Activated naive CD8-positive, alpha-beta T cell treated with anti-CD3 and anti-CD28 coated beads, Interleukin-2, amount 10 ng/mL, durations not matched to agents 7 days and 5 days (primary cell): Measurements from ENCODE around the gene KCP. TPM values are rescaled to one million over a fixed set of nuclear protein-coding genes. Genes with fewer than 3 reads are reported as not detected.

Experiments
- ATAC-seq: fragments of 150-1000 bp; cut with Tn5 transposase; one replicate; pipeline ENCODE4 v1.10.0; 2021; ENCODE audit warnings: low read depth, moderate library complexity
- POLR2A ChIA-PET: fragments of 350-600 bp; sonication (Branson Sonifier 250); formaldehyde crosslinking; loops from one replicate; lab custom pipeline; 2021; ENCODE audit warnings: antibody characterized with exemption; lab: Charles Lee
- DNase-seq: peaks from one replicate; pipeline ENCODE4 v3.0.0; 2021
- H3K27ac Mint-ChIP-seq: one replicate; pipeline ENCODE4 v1.8.0; 2022; ENCODE audit warnings: mild to moderate bottlenecking, mixed read lengths
- H3K27me3 Mint-ChIP-seq: one replicate; pipeline ENCODE4 v1.8.0; 2022; ENCODE audit warnings: mild to moderate bottlenecking, moderate library complexity, mixed read lengths
- H3K36me3 Mint-ChIP-seq: one replicate; pipeline ENCODE4 v1.8.0; 2021; ENCODE audit warnings: mild to moderate bottlenecking, mixed read lengths
- H3K4me1 Mint-ChIP-seq: one replicate; pipeline ENCODE4 v1.8.0; 2021; ENCODE audit warnings: mixed read lengths
- H3K4me3 Mint-ChIP-seq: one replicate; pipeline ENCODE4 v1.8.0; 2022; ENCODE audit warnings: mild to moderate bottlenecking, moderate library complexity, mixed read lengths
- H3K9me3 Mint-ChIP-seq: one replicate; pipeline ENCODE4 v1.8.0; 2021; ENCODE audit warnings: mixed read lengths
- total RNA-seq, 2 experiments: library from RNA; stranded (reverse); gene quantifications; one replicate each; pipeline ENCODE4 v1.2.3, GENCODE V29; 2021

The KCP gene
- total RNA-seq, 2 experiments from 2014 or later: 0.57 to 0.69 TPM

DNA sequence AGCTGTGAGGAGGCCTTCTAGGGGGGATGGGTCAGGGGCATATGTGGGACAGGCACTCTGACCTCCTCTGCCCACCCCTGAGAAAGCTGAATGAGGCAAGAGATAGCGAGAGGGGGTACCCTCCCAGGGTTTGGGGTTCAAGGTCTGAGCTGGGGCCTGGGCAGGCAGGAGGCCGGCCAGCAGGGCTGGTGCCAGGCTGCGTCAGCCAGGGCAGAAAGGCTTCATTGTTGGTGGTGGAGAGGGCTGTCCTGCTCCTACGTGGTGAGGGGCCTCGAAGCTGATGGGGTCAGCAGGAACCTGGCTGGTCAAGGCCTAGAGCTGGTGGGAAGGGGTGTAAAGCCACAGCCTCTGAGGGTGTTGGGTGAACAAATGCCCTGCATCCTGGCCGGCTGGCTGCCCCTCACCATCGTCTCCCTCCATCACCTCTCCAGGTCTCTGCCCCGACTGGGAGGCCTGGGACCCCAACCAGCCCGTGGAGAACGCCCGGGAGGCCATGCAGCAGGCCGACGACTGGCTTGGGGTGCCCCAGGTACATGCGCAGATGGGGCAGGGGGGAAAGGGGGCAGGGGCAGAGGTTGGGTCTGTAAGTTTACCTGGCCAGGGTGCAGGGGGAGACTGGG, 73.7 kb downstream of the KCP start:
- DNase-seq (peak; percentile 25), ATAC-seq (no peak)
- no peaks in the 10 kb centered on the region for H3K4me1 Mint-ChIP-seq
- no peaks in the 10 kb centered on the region for H3K36me3 Mint-ChIP-seq
- POLR2A ChIA-PET: no interaction called here
- no peak overlapping the region for H3K27ac Mint-ChIP-seq
- H3K27me3 Mint-ChIP-seq: peaks cover 5% of the 10 kb centered on the region
- H3K4me3 Mint-ChIP-seq: no peak overlapping the region
- H3K9me3 Mint-ChIP-seq: no peaks in the 10 kb centered on the region

DNA sequence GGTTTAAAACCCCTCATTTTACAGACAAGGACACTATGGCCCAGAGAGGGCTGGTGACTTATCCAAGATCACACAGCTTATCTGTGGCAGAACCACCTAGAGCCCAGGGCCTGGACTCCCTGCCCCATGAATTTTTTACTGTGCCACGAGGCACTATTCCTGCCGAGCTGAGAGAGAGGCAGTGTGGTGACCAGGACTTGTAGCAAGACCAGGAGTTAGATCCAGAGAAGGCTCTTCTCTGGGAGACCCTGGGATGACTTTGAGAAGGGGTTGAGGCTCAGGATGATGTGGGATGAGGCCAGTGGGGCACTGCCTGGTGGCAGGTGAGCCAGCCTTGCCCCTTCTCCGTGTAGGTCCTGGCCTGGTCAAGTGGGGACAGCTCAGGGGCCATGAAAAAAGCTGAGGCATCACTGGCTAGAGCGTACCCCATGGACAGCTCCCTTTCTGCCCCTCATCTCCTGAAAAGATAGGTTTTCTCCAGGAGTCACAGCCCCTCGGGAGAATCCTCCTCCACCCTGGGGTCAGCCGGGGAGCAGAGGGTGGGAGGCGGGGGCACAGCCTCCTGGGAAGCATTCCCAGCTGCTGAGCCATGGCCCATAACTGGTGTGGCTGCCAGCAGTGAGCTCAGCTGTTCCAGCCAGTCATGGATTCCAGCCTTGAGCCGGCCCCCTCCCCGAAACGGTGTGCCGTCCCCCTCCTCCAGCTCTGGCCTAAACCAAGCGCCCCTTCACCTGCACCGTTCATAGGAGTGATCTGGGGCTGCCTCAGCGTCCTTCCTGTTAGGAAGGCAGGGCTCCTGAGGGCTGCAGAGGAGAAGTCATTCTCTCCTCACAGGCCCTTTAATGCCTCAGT, 74.5 kb downstream of the KCP start:
- H3K27ac Mint-ChIP-seq: no peak overlapping the region
- ATAC-seq: no peak
- H3K9me3 Mint-ChIP-seq: no peaks in the 10 kb centered on the region
- no peak overlapping the region for H3K4me3 Mint-ChIP-seq
- POLR2A ChIA-PET: no interaction called here
- peaks cover 12% of the 10 kb centered on the region for H3K27me3 Mint-ChIP-seq
- peaks cover 2% of the 10 kb centered on the region for H3K4me1 Mint-ChIP-seq
- H3K36me3 Mint-ChIP-seq: no peaks in the 10 kb centered on the region
- DNase-seq: no peak

DNA sequence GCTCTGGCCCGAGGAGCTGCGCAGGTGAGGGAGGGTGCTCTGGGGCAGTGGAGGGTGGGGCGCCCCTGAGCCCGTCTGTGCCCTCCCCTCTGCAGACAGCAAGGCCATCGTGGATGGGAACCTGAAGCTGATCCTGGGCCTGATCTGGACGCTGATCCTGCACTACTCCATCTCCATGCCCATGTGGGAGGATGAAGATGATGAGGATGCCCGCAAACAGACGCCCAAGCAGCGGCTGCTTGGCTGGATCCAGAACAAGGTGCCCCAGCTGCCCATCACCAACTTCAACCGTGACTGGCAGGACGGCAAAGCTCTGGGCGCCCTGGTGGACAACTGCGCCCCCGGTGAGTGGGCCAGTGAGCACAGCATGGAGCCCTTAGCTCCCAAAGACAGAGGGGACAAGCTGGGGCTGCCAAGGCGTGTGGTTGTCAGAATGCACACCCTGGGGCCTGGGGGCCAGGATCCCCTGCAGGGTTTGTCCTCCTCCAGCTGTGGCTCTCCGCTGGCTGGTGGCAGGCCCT, 75.2 kb downstream of the KCP start:
- no peaks in the 10 kb centered on the region for H3K9me3 Mint-ChIP-seq
- H3K4me3 Mint-ChIP-seq: no peak overlapping the region
- no peak overlapping the region for H3K27ac Mint-ChIP-seq
- peaks cover 18% of the 10 kb centered on the region for H3K27me3 Mint-ChIP-seq
- DNase-seq (no peak), ATAC-seq (no peak)
- H3K4me1 Mint-ChIP-seq: peaks cover 6% of the 10 kb centered on the region
- no peaks in the 10 kb centered on the region for H3K36me3 Mint-ChIP-seq
- POLR2A ChIA-PET: no interaction called here

DNA sequence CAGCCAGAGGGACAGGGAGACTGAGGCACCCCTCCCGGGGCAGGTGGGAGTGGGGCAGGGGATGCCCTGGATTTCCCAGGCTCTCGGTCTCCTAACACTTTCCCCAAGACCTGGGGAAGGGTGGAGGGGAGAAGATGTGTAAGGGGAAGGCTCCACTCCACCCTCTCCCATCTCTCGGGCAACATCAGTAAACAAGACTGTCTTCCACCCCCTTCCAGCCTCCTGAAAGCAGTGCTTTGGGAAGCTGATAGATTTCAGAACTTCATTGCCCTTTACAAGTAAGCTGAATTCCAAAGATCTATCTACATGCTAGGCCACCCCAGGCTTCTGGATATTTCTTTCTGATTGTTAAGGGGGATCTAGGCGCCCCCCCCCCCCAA, 76.6 kb downstream of the KCP start:
- no peak for ATAC-seq
- POLR2A ChIA-PET: interaction anchor here (1.3 kb wide), 1 partner anchor 29 kb away, joined by 3 read pairs; the partner anchor contains the start of gene ATP6V1F
- H3K4me3 Mint-ChIP-seq: no peak overlapping the region

DNA sequence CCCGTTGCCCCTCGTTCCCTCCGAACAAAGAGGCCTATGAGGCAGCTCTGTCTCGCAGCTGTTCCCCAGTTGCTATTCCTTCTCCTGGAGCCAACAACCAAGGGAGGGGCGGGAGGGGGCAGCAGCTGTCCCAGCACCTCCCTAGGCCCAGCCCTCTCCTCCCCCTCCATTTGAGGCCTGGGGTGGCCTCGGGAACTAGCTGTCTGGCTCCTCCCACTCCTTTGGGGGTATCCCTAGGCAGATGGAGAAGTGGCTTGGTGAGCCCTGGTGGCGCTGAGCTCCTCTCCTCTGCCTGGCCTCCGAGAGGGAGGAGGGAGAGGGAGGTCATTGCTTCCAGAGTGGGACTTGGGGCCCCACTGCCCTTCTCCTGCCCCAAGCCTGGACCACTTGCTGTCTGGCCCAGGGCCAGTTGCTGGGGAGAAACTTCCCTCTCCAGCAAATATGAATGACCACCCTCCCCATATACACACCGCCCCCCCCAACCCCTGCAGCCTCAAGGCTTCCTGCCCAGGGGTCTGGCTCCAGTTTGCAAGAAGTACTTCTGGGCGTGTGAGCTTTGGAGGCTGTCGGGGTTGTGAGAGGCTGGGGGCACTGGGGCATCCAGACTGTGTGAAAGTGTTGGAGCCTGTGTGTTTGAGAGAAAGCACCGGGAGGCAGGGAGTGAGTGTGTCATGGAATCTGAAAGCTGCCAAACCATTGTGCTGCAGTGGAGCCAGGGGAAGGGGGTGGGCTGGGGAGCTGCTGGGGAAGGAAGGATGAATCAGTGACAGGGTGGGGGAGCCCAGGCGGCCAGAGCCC, 77.2 kb downstream of the KCP start:
- no peaks in the 10 kb centered on the region for H3K9me3 Mint-ChIP-seq

More for the DNA sequence above, 76.6 kb downstream of the KCP start:
- no peaks in the 10 kb centered on the region for H3K9me3 Mint-ChIP-seq
- DNase-seq: no peak
- H3K27me3 Mint-ChIP-seq: peaks cover 27% of the 10 kb centered on the region
- H3K36me3 Mint-ChIP-seq: no peaks in the 10 kb centered on the region
- H3K4me1 Mint-ChIP-seq: peaks cover 6% of the 10 kb centered on the region
- H3K27ac Mint-ChIP-seq: no peak overlapping the region

DNA sequence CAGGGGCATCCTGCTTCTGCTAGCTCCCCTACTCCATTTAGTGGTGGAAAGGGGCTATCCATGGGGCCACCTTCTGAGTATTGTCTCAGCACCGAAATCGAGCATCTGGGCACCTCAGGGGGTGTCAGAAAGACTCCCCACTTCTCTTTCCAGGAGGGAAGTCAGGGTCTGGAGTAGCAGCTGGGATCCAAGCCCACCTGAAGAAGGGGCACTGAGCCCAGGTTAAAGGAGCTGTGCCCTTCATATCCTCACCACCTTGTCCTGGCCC, 77.7 kb downstream of the KCP start:
- POLR2A ChIA-PET: interaction anchor here (1.3 kb wide), 1 partner anchor 30 kb away, joined by 3 read pairs; the partner anchor contains the start of gene ATP6V1F
- H3K4me1 Mint-ChIP-seq: peaks cover 6% of the 10 kb centered on the region
- DNase-seq (no peak), ATAC-seq (no peak)
- H3K9me3 Mint-ChIP-seq: no peaks in the 10 kb centered on the region
- no peaks in the 10 kb centered on the region for H3K36me3 Mint-ChIP-seq
- peaks cover 38% of the 10 kb centered on the region for H3K27me3 Mint-ChIP-seq
- no peak overlapping the region for H3K27ac Mint-ChIP-seq
- H3K4me3 Mint-ChIP-seq: no peak overlapping the region

More for the DNA sequence above, 77.2 kb downstream of the KCP start:
- Mint-ChIP-seq H3K4me3 (no peak overlapping the region), H3K36me3 (no peaks in the 10 kb centered on the region), H3K27me3 (peaks cover 33% of the 10 kb centered on the region), H3K4me1 (peaks cover 6% of the 10 kb centered on the region), H3K27ac (no peak overlapping the region)
- ATAC-seq: no peak
- DNase-seq: no peak
- POLR2A ChIA-PET: interaction anchor here (1.3 kb wide), 1 partner anchor 29 kb away, joined by 3 read pairs; the partner anchor contains the start of gene ATP6V1F

DNA sequence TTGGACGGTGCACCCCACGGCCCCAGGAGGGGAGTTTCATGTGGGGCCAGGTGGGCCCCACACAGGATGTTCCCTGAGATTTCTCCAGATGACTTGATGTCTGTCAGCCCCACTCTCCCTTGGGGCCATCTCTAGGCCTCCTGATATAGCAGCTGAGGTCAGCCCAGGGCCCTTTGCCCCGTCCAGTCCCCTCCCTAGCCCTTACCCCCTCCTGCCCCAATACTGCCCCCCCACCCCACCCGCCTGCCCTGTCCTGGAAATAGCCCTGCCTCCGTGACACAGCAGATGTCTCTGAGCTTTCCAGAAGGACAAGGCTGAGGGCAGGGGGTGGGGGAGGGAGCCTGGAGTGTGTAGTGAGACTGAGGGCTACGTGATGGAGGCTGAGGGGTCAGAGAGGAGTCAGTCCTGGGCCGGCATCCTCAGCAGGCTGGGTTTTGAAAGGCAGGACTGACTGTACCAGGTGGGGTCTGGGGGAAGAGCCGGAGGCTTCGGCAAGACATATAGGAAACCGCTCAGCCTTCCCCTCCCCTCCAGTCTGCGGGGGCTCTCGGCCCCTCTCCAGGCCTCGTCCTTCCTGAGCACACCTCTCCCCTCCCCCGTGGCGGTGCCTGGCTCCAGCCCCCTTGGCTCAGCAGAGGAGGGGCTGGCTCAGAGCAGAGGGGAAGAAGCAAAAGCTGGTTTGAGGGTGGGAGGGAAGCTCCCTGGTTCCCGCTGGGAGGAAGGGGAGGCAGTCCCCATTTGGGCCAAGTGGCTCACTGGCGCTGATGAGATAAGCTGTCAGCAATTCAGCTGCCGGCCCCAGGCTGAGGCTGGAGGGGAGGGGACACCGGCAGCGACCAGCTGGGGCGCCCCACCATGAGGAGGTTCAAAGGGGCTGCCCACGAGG, 78.3 kb downstream of the KCP start:
- DNase-seq (no peak), ATAC-seq (no peak)
- Mint-ChIP-seq H3K4me3 (no peak overlapping the region), H3K27ac (no peak overlapping the region), H3K27me3 (peaks cover 38% of the 10 kb centered on the region), H3K4me1 (peaks cover 6% of the 10 kb centered on the region), H3K9me3 (no peaks in the 10 kb centered on the region), H3K36me3 (no peaks in the 10 kb centered on the region)
- POLR2A ChIA-PET: no interaction called here

DNA sequence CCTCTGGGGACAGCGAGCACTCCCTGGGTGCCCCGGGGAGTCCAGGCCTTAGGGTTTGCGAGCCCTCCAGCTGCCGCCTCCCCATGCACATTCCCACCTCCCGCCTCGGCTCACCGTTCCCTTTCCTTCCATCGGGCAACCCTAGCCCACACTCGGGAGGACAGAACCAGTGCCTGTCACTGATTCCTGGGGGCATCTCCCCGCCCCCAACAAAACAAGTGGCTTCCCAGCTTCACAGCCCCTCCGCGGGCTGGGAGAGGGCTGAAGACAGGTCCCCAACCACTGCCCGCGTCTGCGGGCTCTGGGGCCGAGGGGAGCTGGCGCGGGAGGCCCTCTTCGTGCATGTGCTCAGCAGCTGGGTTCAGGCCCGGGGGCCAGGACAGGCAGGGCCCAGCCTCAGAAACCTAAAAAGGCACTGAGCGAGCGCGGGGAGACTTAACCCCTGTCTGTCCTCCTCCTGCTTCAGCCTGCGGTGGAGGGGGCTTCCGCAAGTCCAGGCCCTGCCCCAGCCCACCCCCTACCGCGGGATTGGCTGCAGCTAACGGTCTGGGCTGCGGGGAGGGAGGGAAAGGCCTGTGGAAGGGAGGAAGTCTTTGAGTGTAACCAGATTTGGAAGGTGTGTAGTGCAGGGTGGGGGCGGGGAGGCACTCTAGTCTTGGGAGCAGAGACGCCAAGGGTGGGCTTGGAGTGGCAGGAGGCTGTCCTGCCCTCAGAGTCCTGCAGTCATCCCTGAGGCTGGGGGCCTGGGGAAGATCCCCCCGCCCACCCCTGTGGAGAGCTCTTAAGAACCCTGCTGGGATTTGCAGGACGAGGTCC, 79.1 kb downstream of the KCP start:
- DNase-seq: no peak
- ATAC-seq: peak; percentile 11
- H3K27me3 Mint-ChIP-seq: peaks cover 38% of the 10 kb centered on the region
- no peak overlapping the region for H3K4me3 Mint-ChIP-seq
- H3K27ac Mint-ChIP-seq: no peak overlapping the region
- no peaks in the 10 kb centered on the region for H3K9me3 Mint-ChIP-seq
- peaks cover 6% of the 10 kb centered on the region for H3K4me1 Mint-ChIP-seq
- H3K36me3 Mint-ChIP-seq: no peaks in the 10 kb centered on the region
- POLR2A ChIA-PET: interaction anchor here (0.6 kb wide), 1 partner anchor 29 kb away, joined by 3 read pairs; no protein-coding TSS in a partner anchor

DNA sequence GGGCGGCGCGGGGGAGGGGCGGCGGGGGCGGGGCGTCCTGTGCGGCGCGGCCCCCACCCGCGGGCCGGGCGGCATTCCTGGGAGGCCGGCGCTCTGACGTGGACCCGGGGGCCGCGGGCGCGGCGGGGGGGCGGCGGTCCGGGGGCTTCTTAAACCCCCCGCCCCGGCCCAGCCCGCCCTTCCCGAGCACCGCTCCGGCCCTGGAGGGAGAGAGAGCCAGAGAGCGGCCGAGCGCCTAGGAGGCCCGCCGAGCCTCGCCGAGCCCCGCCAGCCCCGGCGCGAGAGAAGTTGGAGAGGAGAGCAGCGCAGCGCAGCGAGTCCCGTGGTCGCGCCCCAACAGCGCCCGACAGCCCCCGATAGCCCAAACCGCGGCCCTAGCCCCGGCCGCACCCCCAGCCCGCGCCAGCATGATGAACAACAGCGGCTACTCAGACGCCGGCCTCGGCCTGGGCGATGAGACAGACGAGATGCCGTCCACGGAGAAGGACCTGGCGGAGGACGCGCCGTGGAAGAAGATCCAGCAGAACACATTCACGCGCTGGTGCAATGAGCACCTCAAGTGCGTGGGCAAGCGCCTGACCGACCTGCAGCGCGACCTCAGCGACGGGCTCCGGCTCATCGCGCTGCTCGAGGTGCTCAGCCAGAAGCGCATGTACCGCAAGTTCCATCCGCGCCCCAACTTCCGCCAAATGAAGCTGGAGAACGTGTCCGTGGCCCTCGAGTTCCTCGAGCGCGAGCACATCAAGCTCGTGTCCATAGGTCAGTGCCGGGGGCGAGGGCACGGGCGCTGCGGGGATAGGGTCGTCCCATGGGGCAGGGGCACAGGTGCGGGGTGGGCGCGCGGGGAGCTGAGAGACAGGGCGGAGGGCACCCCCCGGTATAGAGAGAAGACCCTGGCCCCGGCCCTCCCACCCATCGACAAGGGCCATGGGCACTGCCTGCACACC, 80.0 kb downstream of the KCP start, which contains the start of gene FLNC:
Gene FLNC (plus strand): TSS at position 176 of the 947 bp plus-strand sequence. CDS start 232 bp downstream, at position 408.
- Mint-ChIP-seq H3K9me3 (no peaks in the 10 kb centered on the region), H3K4me1 (peaks cover 6% of the 10 kb centered on the region), H3K36me3 (no peaks in the 10 kb centered on the region), H3K4me3 (peak within 1 kb of the TSS; percentile 63), H3K27ac (peak within 1 kb of the TSS; percentile 21), H3K27me3 (peaks cover 38% of the 10 kb centered on the region)
- ATAC-seq (peak; percentile 62), DNase-seq (peak; percentile 56)
- POLR2A ChIA-PET: no interaction called here

DNA sequence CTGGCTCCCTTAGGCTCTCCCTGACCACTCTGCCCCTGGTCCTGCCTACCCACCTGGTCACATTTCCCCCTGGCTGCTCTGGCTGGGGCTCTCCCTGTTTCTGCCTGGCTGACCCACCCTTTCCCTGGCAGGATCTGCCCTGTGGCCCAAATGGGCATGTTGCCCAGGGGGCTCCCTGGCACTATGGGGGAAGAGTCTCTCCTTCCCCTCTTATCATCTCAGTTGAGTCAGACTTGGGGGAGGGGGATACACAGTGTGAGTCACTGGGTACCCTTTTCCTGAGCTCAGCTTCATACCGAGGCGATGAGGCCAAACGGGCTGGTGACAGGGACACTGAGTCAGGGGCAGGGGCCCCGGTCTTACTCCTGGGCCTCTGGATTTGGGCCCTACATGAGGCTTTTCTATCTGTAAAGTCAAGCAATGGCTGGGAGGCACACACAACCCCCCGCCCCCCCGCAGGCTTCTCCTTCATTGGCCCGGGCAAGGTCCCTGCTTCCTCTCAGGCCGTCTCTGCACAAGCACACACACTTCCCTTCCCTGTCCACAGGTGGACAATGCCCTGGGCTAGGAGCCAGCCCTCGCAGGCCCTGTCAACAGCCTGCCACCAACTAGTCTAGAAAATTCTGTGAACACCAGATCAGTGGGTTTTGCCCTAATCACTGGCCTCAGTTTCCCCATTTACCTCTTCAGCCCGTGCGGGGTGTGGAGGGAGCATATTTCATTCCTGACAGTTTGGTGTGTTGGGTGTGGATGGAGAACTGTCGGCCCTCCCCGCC, 80.9 kb downstream of the KCP start:
- peaks cover 38% of the 10 kb centered on the region for H3K27me3 Mint-ChIP-seq
- no peaks in the 10 kb centered on the region for H3K36me3 Mint-ChIP-seq

More for the DNA sequence above, 80.9 kb downstream of the KCP start:
- Mint-ChIP-seq H3K9me3 (no peaks in the 10 kb centered on the region), H3K4me3 (peak overlapping the region; percentile 63), H3K4me1 (peaks cover 6% of the 10 kb centered on the region), H3K27ac (no peak overlapping the region)
- DNase-seq: no peak
- POLR2A ChIA-PET: no interaction called here
- no peak for ATAC-seq
